Panc1 (cell line): ENCODE results near the gene ERMAP. TPM values are rescaled to one million over a fixed set of nuclear protein-coding genes. Genes with fewer than 3 reads are reported as not detected.

Experiments
- ATAC-seq: fragments of 200-7000 bp; cut with Tn5 transposase; 2 replicates; pipeline ENCODE4 v1.9.1; 2020; ENCODE audit warnings: mild to moderate bottlenecking, moderate library complexity
- BruUV-seq: library from RNA; stranded (reverse); fragments of 400-500 nt; replicated peaks from 2 replicates; lab custom pipeline; 2021; lab: Mats Ljungman, UMichigan
- CTCF ChIA-PET: fragments of 300-600 bp; sonication (Branson Sonifier 250); formaldehyde crosslinking; loops from one replicate; lab custom pipeline; 2022; ENCODE audit warnings: antibody characterized with exemption; lab: Charles Lee
- POLR2A ChIA-PET: fragments of 300-600 bp; sonication (Branson Sonifier 250); formaldehyde crosslinking; loops from one replicate; lab custom pipeline; 2022; ENCODE audit warnings: antibody characterized with exemption; lab: Charles Lee
- DNase-seq: peaks from one replicate; pipeline ENCODE4 v3.0.0-alpha.2; 2010; ENCODE audit warnings: low read depth, low spot score
- H3K27ac ChIP-seq: 2 replicates; pipeline ENCODE4 v1.5.1; 2011; ENCODE audit warnings: mild to moderate bottlenecking, low read length, inconsistent platforms
- H3K27me3 ChIP-seq: fragments of 200-500 bp; sonication (Bioruptor generic); 2 replicates; pipeline ENCODE4 v1.6.0; 2014; ENCODE audit warnings: low read length, inconsistent platforms; ENCODE audit not compliant: control insufficient read depth, insufficient read depth
- H3K36me3 ChIP-seq: fragments of 200-500 bp; sonication (Bioruptor generic); 2 replicates; pipeline ENCODE4 v1.5.1; 2014; ENCODE audit warnings: inconsistent platforms, mild to moderate bottlenecking, low read length, moderate library complexity; ENCODE audit not compliant: control insufficient read depth, insufficient read depth
- H3K4me1 ChIP-seq: 2 replicates; pipeline ENCODE4 v1.5.1; 2011; ENCODE audit warnings: inconsistent platforms, mild to moderate bottlenecking, low read length, moderate library complexity; ENCODE audit not compliant: control insufficient read depth, insufficient read depth
- H3K4me3 ChIP-seq, 2 experiments: 2 replicates each; pipeline ENCODE4 v1.5.1; 2011 to 2012; ENCODE audit warnings: low read depth in 2 of 2, low read length in 2 of 2, mild to moderate bottlenecking in 2 of 2, inconsistent platforms in 1 of 2, moderate library complexity in 1 of 2
- H3K9me3 ChIP-seq: fragments of 200-500 bp; sonication (Bioruptor generic); 2 replicates; pipeline ENCODE4 v1.5.1; 2014; ENCODE audit warnings: low read depth, mild to moderate bottlenecking, inconsistent platforms, low read length, moderate library complexity; ENCODE audit not compliant: control insufficient read depth, insufficient read depth
- CTCF ChIP-seq: fragments of 450-650 bp; IDR thresholded peaks from 2 replicates; pipeline ENCODE4 v1.5.1; 2017; ENCODE audit warnings: mild to moderate bottlenecking
- POLR2AphosphoS5 ChIP-seq: IDR thresholded peaks from 2 replicates; pipeline ENCODE4 v1.6.1; 2012; ENCODE audit warnings: mild to moderate bottlenecking, low read depth, low read length, moderate library complexity
- REST ChIP-seq, 2 experiments: IDR thresholded peaks; 2 replicates each; pipeline ENCODE4 v1.6.1; 2011 to 2012; ENCODE audit warnings: low read depth in 2 of 2, control low read depth in 1 of 2, low read length in 1 of 2, mild to moderate bottlenecking in 1 of 2, moderate library complexity in 1 of 2; ENCODE audit not compliant: insufficient read depth in 1 of 2
- SIN3A ChIP-seq: IDR thresholded peaks from 2 replicates; pipeline ENCODE4 v1.6.1; 2012; ENCODE audit warnings: low read depth, mild to moderate bottlenecking, low read length, moderate library complexity, borderline replicate concordance; ENCODE audit not compliant: insufficient read depth
- TCF7L2 ChIP-seq: IDR thresholded peaks from 2 replicates; pipeline ENCODE4 v1.6.1; 2011; ENCODE audit warnings: mild to moderate bottlenecking, low read depth, low read length, inconsistent platforms
- in situ Hi-C: cut with HindIII; loops from 2 replicates; pipeline ENCODE4 v1.10.0; 2016; ENCODE audit warnings: low sequenced_read_pairs, low pct_unique_long_range_greater_than_20kb
- intact Hi-C: fragments of 100-400 bp; cut with micrococcal nuclease; formaldehyde crosslinking; loops from one replicate; pipeline ENCODE4 v1.10.0; 2022; ENCODE audit not compliant: unreplicated experiment
- total RNA-seq: library from RNA; stranded (reverse); gene quantifications from one replicate; pipeline ENCODE4 v1.2.1, GENCODE V29; 2021; ENCODE audit not compliant: unreplicated experiment

ERMAP gene
- total RNA-seq, 1 experiment from 2014 or later = 15.3 TPM

- no peak overlapping the region for H3K4me3 ChIP-seq
- H3K9me3 ChIP-seq = no peaks in the 10 kb centered on the region
- intact Hi-C loops = no loop called here
- H3K36me3 ChIP-seq = no peaks in the 10 kb centered on the region
- no peak overlapping the region for H3K27ac ChIP-seq
- no peak for DNase-seq
- ChIA-PET CTCF (interaction anchor here (0.8 kb wide), 1 partner anchor 115 kb away, joined by 3 read pairs; no protein-coding TSS in a partner anchor), POLR2A (no interaction called here)
- H3K27me3 ChIP-seq = peaks cover 2% of the 10 kb centered on the region; the same call in 1 of the 2 replicates
- in situ Hi-C loops = no loop called here
- no peaks in the 10 kb centered on the region for H3K4me1 ChIP-seq
- ATAC-seq = no peak
- BruUV-seq = no TSS peak
- TF ChIP-seq TCF7L2 (no peak), POLR2AphosphoS5 (no peak), SIN3A (no peak), CTCF (no peak), REST (IDR thresholded peaks at IDR 0.05; ENCODE audit: insufficient read depth in 1 of 2, low read depth in 2 of 2, low read length in 1 of 2) (no peak)
Measured at GRCh38 chr1:42797414-42797813, 19.5 kb upstream of the ERMAP start.

- in situ Hi-C loops (no loop called here), intact Hi-C loops (no loop called here)
- H3K9me3 ChIP-seq = no peaks in the 10 kb centered on the region
- H3K4me3 ChIP-seq = no peak overlapping the region
- no peaks in the 10 kb centered on the region for H3K36me3 ChIP-seq
- no TSS peak for BruUV-seq
- TF ChIP-seq SIN3A (no peak), TCF7L2 (no peak), CTCF (no peak), POLR2AphosphoS5 (no peak), REST (IDR thresholded peaks at IDR 0.05; ENCODE audit: insufficient read depth in 1 of 2, low read depth in 2 of 2, low read length in 1 of 2) (no peak)
- no peak overlapping the region for H3K27ac ChIP-seq
- DNase-seq = no peak
- no peaks in the 10 kb centered on the region for H3K4me1 ChIP-seq
- CTCF ChIA-PET = interaction anchor here (0.8 kb wide), 1 partner anchor 115 kb away, joined by 3 read pairs; no protein-coding TSS in a partner anchor
- POLR2A ChIA-PET = no interaction called here
- ATAC-seq = no peak
- H3K27me3 ChIP-seq = peaks cover 2% of the 10 kb centered on the region; the same call in 1 of the 2 replicates
Measured at GRCh38 chr1:42797979-42798378, 18.9 kb upstream of the ERMAP start.
